Endometrium (tissue), 2 donors: Measurements from ENCODE around the gene UBA6.
"Not testable (repeated sequence)": the region's sequence is repeated elsewhere in the genome, so short reads cannot be mapped to it uniquely, and the experiment has no call there.

Experiments used
- FAIRE-seq: peaks from 2 replicates; lab custom pipeline; 2012; peaks lifted over from hg19 to GRCh38; lab: Jason Lieb, UNC
- donor health status: control.
- donor health status: control.

The UBA6 gene

DNA sequence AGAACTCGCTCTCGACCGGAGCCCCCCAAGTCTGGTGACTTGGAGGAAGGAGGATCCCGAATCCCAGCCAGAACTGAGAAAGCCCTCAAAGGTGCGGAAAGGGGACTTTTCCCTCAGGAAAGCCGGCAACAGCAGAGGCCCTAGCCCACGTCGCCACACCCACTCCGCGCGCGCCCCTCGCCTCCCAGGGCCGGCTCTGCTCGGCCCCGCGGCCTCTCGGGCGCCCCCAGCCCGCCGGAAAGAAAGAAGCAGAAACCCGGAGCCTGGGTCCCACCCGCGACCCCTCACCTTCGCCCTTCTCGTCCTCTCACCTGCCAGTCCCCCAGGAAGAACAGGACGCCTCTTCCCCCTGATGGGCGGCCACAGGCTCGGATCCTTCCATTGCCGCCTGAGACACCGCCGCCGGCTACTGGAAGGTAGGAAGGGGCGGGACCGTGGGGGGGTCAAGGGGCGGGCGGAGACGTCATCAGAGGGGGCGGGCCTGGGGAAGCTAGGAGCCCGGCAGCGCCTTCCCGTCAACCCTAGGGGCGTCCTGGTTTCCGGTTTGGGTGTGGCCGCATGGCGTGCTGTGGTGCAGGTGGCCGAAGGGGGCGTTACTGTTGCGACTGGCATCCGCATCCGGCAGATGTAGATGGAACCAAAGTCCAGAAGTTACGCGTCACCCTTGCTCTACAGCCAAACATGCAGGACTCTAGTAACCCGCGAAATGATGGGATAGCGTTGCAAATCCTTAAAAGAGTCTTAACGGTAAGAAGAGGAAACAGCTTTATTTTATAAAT lies at the start of gene UBA6:
Gene UBA6, minus strand, starts transcription at position 418 of the 779 bp plus-strand sequence. Its CDS starts 36 bp downstream, at position 382.
- no peak for FAIRE-seq

DNA sequence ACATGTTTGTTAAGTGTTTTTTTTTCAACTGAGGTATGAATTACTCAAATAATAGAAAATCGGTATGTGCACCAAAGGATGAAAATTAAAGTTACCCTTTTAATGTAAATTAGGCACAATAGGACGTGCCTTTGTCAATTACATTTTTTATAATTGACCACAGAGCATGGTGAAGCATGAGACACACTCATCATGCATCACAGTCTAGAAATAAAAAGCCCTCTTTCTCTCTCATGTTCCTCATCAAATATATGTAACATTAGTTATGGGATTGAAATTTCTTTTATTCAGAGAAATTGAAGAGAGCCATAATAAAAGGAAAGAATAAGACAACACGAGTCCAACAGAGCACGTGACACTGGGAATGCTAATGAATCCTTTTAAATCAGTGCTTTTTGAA lies 49.7 kb upstream of the UBA6 start:
- FAIRE-seq = no peak

DNA sequence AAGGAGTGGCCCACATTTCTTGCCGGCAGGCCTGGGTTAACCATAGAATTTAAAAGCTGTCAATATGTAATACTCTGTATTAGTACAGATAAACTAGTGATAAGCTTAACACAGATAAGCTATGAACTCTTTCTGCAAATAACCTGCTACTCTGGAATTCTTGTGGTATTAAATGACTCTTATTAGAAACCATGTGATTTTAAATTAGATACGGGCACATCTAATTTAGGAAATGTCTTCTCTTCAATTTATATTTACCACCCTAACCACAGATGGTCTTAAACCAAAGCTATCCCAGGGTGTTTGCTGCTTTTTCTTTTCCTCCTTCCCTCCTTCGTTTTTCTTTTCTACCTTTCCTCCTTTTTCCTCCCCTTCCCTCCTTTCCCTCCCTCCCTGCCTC lies 48.3 kb upstream of the UBA6 start:
- FAIRE-seq = no peak

DNA sequence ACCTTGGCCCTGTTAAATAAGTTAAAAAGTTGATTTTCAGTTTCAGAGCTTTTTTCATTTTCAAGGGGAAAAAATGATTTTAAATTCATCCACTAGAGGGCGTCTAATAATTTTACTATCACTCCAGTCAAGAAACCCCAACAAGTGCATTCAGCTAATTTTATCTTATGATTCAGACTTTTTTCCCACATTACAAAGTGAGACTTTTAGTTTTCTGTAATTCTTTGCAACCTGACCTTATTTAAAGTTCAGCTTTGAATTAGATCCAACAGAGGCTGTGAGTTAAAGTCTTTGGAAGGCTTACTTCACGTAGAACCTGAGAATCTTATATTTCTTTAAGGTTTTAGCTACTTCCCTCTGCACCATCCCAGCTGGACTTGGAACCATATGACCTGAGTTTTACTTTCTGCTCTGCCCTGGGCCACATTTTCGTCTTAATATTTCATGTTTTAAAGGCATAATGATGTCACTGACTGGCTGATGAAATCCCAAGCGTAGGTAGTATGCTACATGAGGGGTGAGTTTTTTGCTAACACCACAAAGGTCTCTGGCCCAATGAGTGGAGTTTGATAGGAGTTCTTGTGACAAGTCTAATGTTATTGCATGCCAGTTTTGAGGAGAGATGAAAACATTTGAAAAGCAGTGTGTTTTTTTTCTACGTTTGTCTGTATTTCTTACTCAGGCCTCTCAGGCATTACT lies 46.0 kb upstream of the UBA6 start:
- no peak for FAIRE-seq

DNA sequence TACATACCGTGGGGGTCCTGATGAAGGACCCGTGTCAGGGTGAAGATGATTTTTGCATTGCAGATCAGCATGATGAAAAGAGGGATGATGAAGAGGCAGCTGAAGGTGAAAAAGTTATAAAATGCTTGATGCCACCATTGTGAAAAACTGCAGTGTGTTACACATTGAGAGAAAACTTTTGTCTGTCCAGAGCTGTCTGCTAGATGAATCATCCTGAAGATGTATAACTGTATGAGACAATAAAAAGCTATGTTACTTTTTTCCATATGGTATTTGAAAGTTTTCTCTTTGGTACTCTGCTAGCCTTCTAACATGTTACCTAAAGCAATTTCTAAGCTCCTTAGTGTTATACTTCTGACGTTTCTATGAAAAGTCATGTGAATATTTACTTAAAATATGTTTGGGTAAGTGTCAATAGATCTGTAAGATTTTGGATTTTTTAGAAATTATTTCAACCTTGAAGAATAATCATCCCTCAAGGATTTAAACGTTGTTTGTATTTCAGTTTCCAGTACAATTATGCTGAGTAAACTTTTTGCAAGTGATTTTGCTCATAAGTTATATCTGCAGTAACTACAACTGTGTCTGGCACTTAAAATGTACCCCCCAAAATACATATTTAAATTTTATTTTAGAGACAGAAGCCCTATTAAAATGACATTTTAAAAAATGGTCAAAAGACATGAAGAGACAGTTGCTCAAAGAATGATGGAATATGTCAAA lies 43.8 kb upstream of the UBA6 start:
- no peak for FAIRE-seq

DNA sequence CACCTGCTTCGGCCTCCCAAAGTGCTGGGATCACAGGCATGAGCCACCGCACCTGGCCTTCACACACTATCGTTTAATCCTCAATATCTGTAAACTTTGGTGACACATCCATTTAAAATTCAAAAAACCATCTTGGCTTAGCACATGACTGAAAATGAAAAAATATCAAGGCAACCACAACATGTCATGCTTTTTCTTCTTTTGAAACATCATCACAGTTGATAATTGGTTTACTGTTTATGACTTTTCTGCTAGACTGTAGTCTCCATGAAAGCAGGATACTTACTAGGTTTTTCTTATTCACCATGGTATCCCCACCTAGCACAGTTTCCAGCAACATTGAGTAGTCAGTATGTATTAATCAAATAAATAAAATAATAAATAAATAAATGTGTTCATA lies 42.2 kb upstream of the UBA6 start:
- FAIRE-seq = no peak

DNA sequence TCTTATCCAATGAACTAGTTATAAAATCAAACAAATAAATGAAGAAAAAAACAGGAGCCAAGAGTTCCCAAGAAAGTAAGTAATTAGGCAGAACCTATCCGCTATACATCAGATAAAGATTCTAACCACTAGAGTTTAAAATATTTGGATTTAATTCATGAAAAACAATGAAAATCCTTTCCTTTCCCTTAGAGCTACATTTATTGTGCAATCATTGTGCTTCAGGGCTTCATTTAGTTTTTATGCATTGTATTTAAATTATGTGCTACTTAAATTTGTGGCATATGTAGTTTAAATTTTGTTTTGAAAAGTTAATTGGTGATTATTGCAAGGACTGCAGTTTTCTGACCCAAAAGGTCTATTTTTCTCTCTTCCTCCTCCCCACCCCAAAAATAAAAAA lies 35.3 kb upstream of the UBA6 start:
- no peak for FAIRE-seq

DNA sequence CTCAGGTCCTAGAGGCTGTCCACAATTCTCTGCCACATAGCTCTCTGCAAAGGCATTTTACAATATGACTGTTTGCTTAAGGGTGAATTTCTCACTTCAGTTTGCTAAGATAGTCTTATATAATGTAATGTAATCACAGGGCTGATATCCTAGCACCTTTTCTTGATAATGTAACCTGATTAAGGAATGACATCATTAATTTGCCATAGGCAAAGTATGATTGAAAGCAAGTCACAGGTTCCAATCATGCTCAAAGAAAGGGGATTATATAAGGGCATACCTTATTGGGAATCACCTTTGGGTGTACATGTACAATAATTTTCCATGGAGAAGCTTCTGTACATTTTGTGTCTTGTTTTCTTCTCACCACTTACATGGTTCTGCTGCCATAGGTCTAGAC lies 34.4 kb upstream of the UBA6 start:
- FAIRE-seq = no peak

DNA sequence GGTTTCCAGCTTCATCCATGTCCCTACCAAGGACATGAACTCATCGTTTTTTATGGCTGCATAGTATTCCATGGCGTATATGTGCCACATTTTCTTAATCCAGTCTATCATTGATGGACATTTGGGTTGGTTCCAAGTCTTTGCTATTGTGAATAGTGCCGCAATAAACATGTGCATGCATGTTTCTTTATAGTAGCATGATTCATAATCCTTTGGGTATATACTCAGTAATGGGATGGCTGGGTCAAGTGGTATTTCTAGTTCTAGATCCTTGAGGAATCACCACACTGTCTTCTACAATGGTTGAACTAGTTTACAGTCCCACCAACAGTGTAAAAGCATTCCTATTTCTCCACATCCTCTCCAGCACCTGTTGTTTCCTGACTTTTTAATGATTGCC lies 29.6 kb upstream of the UBA6 start:
- not testable (repeated sequence) for FAIRE-seq

DNA sequence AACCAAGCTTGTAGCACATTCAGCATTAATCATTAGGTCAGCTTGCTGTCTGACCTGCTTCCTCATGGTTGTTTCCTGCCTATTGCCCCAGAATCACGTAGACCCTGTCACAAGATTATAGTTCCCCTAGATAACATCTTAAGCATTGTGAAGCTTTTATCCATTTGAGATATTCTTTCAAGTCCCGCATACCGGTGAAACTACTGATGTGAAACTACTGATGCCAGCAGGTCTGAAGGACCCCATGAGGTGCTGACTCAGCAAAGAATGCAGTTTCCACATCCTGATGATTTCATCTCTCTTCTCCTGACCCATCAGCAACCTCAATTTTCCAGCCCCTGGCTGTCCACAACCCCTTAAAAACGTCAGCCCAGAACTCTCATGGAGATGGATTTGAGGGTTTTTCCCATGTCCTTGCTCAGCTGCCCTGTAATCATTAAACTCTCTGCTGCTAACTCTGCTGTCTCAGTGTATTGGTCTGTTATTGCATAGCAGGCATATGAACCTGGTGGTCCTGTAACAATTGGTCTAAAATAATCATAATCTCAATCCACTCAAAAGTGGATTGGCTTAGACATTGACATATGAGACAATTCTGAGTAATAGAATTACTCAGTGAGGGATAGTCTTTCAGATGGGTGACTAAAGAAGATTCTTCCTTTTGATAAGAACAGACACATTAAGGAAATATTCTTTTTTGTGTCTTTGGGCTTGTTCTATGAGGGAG lies 26.3 kb upstream of the UBA6 start:
- no peak for FAIRE-seq

DNA sequence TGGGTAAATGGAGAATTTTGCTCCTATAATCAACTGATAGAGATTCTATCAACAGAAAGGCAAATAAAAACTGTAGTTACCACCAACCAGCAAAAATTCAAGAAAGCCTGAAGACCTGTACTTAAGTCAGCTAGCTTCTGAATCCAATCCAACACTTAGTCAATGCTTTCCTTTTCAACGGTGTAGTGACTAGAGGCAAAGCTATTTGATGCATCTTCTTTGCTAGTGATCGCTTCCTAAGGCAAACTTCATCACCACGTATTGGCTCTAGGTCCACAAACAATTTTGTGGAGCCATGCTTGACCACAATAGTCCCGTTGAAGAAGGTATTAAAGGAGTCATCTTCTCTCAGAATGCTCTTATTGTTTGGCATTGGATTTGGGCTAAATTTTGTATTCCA lies 25.0 kb upstream of the UBA6 start:
- FAIRE-seq = no peak

DNA sequence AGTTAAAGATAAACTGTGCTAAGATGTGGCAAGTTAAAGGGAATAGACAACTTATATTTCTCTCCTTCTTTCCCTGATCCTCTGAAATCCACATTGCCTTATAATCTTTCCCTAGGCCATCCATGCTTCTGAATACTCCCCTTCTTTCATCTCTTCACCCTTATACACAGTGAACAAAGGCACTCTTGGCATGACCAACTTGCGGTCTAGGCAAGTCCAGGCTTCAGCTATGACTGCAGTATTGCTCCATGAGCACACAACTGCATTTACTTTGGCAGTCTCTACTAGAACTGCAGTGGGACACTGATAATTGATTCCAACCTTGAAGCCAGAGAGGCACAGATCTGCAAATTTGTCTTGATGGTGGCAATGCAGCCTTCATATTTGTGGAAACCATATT lies 24.2 kb upstream of the UBA6 start:
- FAIRE-seq = no peak

DNA sequence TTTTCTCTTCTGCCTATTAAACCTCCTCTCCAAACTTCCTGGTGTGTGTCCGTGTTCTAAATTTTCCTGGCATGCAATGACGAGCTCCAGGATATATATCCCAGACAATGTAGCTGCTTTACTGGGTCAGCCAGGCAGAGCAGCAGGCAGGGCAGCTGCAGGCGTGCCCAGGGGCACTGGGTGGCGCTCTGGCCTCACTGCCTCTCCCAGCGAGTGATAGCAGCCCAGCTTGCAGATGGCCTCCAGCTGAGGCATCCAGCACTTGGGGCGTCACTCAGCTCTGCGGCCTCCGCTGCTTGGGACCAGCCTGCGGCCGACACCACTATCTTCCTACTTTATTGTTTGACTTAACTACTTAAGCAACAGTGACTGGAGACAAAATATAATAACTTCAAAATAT lies 23.0 kb upstream of the UBA6 start:
- FAIRE-seq = no peak

DNA sequence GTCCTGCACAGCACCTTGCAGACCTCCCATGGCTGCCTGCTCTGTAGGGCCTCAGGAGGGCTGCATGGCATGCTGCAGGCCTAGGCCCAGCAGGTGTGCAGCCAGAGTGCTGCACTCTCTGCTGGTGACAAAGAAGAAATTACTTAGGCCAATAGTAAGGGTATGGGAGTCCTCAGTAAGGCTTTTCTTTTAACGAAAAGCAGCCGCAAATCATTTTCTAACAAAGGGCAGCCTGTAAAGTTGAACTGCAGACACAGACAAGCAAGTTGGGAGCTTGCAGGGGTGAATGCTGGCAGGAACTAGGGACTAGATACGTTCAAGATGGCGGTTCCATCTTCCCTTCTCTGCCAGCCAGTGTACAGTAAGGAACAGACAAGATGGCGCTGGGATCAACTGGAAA lies 22.4 kb upstream of the UBA6 start:
- no peak for FAIRE-seq

DNA sequence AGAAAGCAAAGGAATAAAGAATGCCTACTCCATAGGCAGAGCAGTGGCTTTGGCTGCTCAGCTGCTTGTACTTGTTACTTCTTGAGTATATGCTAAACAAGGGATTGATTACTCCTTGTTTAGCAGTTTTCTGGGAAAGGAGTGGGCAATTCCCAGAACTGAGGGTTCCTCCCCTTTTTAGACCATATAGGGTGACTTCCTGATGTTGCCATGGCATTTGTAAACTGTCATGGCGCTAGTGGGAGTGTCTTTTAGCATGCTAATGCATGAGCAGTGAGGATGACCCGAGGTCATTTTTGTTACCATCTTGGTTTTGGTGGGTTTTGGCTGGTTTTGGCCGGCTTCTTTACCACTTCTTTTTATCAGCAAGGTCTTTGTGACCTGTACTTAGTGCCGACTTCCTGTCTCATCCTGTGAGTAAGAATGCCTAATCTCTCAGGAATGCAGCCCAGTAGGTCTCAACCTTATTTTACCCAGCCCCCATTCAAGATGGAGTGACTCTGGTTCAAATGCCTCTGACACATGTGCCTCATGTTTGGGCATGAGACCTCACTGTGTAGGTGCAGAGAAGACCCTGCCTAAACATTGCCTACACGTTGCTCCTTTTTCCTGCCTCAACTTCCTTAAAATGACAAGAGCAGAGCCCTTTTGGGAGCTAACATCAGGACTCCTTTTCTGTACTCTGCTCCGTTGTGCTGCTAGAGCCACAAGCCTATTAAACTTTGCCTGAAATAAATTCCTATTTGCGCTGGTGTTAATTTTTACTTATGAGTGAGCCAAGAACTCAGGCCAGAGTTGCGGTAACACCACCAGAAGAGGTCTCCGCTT lies 21.0 kb upstream of the UBA6 start:
- FAIRE-seq = no peak

DNA sequence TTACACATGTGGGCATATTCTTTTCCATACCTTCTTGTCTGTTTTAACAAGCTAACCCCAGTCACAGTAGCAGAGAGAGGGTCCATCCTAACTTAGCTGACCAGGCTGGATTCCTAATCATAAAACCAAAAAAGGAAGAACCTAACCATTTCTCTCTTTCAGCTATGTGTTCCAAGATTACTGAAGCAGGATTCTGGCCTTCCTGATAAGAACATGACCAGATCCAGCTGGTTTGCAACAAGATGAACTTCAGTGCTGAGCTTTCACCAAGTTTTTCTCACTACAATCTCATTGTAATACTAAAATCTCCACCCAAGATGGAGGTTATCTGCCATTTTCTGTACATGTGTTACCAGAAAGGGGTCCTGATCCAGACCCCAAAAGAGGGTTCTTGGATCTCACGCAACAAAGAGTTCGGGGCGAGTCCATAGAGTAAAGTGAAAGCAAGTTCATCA lies 20.4 kb upstream of the UBA6 start:
- no peak for FAIRE-seq

DNA sequence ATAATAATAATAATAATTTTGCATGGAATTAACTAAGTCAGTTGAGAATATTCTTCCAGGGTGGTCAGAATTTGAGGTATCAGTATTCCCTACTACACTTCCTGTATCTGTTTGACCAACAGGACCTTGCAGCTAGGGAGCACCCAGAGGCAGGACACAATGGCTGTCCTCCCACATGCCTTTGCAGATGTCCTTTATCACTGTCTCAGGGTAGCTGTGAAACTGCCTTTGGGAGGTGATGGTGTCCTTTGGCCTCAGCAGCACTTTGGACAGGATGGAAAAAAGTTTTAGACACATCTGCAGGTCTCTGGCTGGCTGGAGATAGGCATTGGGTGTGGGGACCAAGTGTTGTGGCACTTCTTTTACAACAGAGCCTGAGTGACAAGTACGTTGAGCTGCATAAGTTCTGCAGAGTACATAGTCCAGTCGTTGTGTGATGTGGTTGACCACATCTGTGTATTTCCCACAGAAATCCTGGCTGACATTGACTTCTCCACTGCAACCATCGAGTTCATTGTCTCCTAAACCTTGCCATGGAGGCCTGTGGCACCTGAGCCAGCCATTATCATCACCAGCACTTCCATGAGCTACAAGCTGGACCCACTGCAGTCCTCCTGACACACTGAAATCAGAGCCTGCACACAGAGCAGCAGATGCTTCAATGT lies 19.1 kb upstream of the UBA6 start:
- FAIRE-seq = no peak

DNA sequence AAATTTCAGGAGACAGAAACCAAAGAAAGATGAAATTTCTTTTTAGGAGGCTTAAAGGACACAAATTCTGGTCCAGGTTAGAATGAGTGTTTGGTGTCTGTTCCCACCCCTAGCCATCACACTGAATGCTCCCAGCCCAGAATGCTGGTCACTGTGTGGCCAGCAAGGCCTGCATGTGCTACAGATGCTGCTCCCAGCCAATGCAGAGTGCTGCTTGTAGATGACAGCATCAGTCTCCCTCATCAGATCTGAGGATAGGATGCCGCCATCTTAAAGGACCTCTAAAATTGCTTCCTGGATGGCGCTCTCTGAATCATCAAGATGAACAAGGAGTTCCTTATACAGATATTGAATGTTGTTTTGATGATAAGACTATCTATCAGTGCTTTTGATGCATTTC lies 17.9 kb upstream of the UBA6 start:
- FAIRE-seq = no peak

DNA sequence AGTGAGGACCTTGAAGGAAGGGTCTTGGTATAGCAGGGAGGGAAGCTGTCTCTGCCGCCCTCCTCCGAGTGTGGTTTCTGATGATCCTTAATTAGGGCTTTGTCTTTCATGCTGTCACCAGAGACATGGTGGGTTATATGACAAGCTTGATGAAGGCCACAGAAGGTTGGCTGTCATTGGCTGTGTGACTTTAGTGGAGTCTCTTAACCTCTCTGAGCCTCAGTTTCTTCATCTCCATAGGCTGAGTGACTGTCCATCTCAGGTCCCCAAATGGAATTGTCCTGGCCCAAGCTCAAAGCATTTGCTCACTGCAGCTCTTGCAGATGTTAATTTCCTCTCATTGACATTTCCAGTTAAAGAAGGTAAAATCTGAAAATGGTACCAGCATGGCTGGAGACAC lies 16.6 kb upstream of the UBA6 start:
- FAIRE-seq = no peak

DNA sequence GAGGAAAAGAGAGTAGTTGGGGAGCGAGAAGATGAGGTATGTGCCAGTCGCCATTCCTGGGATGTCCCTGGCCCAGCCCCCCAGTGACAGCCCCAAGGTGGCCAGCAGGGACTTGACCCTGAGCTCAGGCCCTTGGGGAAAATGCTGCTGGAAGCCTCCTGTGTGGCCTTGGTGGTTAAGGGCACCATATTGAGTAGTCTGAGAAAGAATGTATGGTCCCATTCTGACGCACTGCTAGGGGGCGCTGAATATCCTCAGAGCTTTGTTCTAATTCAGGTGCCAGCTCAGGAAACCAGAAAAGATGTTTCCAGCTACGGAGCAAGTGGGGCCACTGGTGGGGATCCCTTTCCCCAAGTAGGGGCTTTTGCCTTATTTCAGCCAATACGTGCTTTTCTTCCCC lies 14.0 kb upstream of the UBA6 start:
- no peak for FAIRE-seq

DNA sequence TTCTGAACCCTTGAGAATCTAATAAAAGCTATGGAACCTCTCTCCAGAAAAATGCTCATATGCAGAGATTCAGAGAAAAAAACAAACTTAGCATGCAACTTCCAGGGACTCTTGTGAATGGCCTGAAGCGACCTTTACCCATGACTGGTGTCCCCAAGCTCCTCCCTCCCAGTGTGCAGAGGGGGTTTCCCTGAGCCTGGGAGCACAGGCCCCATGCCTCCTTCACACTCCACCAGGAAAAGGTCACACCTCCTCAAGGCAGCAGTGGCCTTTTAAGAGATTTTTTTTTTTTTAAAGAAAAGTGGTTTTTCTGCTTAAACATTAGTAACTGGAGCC lies 13.3 kb upstream of the UBA6 start:
- no peak for FAIRE-seq
